GM19324 (cell line): Measurements from ENCODE around the gene GRIK5.
"Not testable (repeated sequence)": the region's sequence is repeated elsewhere in the genome, so short reads cannot be mapped to it uniquely, and the experiment has no call there.

Source experiments
- ATAC-seq: cut with Tn5 transposase; IDR thresholded peaks from one replicate; pipeline ENCODE4 v1.9.1; 2021; ENCODE audit warnings: mild to moderate bottlenecking, moderate library complexity; ENCODE audit not compliant: unreplicated experiment, low FRiP score

The GRIK5 gene, protein sequence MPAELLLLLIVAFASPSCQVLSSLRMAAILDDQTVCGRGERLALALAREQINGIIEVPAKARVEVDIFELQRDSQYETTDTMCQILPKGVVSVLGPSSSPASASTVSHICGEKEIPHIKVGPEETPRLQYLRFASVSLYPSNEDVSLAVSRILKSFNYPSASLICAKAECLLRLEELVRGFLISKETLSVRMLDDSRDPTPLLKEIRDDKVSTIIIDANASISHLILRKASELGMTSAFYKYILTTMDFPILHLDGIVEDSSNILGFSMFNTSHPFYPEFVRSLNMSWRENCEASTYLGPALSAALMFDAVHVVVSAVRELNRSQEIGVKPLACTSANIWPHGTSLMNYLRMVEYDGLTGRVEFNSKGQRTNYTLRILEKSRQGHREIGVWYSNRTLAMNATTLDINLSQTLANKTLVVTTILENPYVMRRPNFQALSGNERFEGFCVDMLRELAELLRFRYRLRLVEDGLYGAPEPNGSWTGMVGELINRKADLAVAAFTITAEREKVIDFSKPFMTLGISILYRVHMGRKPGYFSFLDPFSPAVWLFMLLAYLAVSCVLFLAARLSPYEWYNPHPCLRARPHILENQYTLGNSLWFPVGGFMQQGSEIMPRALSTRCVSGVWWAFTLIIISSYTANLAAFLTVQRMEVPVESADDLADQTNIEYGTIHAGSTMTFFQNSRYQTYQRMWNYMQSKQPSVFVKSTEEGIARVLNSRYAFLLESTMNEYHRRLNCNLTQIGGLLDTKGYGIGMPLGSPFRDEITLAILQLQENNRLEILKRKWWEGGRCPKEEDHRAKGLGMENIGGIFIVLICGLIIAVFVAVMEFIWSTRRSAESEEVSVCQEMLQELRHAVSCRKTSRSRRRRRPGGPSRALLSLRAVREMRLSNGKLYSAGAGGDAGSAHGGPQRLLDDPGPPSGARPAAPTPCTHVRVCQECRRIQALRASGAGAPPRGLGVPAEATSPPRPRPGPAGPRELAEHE

DNA sequence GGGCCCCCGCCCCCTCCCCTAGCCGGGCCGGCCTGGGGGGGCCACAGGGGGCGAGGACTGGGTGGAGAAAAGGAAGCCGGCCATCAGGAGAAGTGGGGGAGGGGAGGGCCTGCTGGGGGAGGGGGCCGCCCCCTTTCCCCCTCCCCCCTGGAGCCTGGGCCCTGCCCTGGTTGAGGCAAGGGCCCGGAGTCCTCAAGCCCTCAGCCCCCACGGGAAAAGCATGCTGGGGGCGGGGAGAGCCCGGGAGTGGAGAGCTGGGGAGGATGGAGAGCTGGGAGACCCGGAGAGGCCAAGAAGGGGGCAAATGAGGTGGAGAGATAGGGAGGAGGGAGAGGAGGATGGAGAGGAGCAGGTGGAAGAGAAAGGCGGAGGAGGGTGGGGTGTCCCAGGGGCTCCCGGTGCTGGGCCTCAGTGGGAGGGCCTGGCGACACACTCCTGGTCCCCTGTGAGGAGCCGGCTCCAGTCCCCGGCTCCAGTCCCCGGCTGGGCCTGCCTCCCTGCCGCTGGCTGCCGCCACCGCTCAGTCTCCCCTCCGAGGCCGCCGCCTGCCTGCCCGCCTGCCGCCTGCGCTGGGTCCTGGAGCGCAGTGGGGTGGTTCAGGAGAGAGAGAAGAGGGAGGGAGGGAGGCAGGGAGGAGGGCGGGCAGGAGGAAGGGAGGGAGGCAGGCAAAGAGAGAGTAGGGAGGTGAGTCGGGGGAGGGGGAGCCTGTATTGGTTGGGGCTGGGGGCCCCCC lies at the start of gene GRIK5:
Gene GRIK5 (minus strand): TSS at position 588 of the 733 bp plus-strand sequence. CDS start 4,436 bp downstream, outside the sequence.
- no peak for ATAC-seq

- no peak for ATAC-seq
Measured at GRCh38 chr19:42117076-42117475, 47.1 kb upstream of the GRIK5 start.

DNA sequence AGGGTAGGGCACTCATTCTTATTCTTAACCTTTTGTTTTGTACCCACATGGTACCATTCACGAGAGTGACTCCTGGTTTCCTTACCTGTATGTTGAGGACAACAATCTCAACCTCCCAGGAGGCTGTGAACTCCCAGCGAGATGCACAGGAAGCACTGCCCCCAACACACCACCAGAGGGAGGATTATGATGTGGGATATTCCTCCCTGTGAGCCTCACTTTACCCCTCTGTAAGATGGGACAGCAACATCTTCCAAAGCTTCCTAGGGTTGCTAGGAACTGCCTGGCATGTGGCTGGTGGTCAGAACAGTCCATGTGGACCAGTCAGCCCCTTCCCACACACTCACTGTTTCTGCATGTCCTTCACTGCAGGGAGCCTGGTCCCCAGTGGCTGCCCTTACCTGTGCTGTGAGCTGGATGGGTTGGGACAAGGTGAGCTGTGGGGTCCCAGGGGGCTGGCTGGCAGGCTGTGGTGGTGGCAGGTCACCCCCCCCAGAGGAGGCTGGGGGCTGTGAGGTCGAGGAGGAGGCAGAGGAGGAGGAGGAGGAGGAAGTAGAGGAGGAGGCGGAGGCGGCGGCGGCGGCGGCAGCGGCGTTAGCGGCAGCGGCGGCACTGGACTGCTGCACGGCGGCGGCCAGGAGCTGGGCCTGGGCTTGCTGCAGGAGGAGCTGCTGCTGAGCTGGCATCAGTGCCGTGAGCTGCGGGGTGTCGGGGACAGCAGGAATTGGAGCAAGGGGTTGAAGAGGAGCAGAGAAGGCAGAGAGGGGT lies 46.5 kb upstream of the GRIK5 start:
- ATAC-seq: no peak

GRCh38 chr19:42115705-42116104 lies 45.7 kb upstream of the GRIK5 start:
- no peak for ATAC-seq

GRCh38 chr19:42115219-42115618 lies 45.2 kb upstream of the GRIK5 start:
- ATAC-seq: no peak

DNA sequence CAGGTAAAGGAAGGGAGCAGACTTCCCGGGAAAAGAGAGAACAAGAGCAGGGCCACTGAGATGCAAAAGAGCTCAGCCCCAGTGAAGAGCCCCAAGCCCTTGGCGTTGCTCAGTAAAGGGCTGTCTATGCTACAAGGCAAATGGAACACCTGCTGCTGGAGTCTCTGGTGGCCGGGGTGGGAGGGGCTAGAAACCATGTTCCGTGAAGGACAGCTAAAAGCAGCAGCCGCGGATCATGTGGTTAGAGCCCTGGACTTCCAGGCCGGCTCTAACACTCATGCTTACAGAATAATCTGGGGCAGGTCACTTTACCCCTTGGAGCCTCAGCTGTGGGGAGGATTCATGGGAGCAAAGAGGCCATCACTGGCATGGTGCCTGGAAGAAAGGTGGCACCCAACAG lies 44.4 kb upstream of the GRIK5 start:
- peak; percentile 66 for ATAC-seq

DNA sequence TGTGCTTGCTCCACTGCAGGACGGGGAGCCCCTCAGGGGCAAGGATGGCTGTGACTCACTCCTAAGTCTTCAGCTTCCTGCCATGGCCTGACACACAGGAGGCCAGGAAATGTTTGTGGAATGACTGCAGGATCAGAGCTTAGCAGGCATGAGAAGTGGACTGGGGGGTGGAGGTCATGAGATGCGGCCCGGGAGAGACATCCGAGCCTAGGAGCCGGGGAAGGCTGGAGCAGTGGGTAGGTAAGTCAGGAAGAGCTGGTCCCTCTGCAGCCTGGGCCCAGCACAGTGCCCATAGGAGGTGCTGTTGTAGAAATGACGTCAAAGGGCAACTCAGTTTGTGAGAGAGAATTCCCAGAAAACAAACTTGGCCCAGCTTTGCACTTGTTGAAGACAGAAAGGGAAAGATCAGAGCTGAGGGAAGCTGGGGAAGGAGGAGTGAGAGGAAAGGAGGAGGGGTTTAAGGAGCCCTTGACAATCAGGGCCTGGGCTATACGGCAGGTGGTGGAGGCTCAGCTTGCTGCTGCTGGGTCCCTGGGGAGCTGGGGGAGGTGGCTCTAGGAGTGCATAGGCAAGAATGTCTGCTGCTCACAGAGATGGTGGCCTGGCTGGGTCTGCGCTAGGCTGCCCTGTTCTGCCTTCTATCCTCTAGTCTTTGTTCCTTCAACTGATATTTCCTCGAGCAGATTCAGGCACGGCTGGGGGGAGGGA lies 43.8 kb upstream of the GRIK5 start:
- ATAC-seq: peak; percentile 55

GRCh38 chr19:42111811-42112210 lies 41.8 kb upstream of the GRIK5 start:
- no peak for ATAC-seq

DNA sequence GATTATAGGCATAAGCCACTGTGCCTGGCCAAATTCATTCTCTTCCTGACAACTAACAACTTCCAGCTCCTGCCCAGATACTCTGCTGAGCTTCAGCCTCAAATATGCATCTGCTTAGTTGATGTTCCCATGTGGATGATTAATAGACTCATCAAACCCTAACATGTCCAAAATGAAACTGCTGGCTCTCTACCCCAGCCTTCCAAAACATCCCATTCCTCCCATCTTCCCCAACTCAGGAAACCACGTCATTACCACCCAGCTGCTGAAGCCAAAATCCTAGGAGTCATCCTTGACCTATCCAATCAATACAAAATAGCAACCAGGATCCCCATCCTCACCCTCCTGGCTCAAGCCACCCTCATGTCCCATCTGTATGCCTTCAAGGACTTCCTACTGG lies 41.4 kb upstream of the GRIK5 start:
- ATAC-seq: no peak

DNA sequence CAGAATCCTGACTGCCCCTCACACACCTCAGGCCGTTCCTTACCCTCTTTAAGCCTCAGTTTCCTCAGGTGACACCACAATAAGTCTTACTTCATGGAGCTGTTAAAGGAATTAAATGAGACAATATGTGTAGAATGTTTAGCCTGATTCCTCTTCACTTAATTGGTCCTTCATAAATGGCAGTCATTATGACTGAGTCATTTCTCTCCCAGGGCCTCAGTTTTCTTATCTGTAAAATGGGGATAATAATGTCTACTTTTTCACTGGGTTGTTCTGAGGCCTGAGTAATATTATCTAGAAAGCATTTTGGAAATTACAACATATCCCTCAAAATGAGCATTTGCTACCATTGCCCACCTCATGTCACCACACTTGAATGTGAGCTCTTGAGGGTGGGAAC lies 40.7 kb upstream of the GRIK5 start:
- ATAC-seq: no peak

DNA sequence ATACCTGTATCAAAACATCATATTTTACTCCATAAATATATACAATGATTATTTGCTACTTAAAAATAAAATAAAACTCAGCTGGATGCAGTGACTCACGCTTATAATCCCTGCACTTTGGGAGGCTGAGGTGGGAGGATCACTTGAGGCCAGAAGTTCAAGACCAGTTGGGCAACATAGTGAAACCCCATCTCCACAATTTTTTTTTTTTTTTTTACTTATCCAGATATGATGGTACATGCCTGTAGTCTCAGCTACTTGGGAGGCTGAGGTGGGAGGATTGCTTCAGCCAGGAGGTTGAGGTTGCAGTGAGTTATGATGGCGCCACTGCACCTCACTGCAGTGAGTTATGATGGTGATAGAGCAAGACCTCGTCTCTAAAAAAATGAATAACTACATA lies 39.9 kb upstream of the GRIK5 start:
- no peak for ATAC-seq

- ATAC-seq: peak; percentile 64
Measured at GRCh38 chr19:42108527-42109389, 38.8 kb upstream of the GRIK5 start.

- no peak for ATAC-seq
Measured at GRCh38 chr19:42105368-42105767, 35.4 kb upstream of the GRIK5 start.

GRCh38 chr19:42102877-42103276 lies 32.9 kb upstream of the GRIK5 start:
- ATAC-seq: no peak

DNA sequence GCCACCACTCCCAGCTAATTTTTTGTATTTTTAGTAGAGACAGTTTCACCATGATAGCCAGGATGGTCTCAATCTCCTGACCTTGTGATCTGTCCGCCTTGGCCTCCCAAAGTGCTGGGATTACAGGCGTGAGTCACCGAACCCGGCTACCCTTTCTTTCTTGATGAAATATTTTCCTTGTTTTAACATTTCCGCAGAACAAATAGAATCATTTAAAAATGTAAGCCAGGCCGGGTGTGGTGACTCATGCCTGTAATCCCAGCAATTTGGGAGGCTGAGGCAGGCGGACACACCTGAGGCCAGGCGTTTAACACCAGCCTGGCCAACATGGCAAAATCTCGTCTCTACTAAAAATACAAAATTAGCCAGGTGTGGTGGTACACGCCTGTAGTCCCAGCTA lies 30.2 kb upstream of the GRIK5 start:
- not testable (repeated sequence) for ATAC-seq

DNA sequence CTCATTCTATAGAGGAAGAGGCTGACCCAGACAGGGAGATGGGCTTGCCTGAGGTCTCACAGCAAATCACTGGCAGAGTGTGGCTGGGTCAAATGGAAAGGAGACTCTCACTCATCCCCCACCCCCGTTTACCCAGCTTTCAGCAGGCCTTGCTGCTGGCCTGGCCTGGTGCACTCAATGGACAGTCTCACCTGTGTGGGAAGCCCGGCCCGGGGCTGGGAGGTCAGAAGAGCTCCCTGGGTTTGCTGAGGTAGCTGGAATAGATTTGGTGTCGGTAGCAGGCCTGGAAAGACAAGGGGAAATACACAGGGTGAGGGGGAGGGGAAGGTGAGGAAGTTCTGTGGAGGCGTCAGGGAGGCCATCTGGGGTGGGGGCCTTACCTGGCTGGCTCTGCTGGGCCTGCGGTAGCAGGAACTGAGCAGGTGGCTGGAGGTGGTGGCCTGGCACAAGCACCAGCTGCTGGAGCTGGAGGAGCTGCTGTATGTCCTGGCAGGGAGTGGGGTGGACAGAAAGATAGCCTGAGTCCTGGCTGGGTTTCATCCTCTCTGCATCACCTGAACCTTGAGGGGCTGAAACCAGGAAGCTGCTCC lies 29.4 kb upstream of the GRIK5 start:
- ATAC-seq: no peak

- no peak for ATAC-seq
Measured at GRCh38 chr19:42098781-42099180, 28.8 kb upstream of the GRIK5 start.

DNA sequence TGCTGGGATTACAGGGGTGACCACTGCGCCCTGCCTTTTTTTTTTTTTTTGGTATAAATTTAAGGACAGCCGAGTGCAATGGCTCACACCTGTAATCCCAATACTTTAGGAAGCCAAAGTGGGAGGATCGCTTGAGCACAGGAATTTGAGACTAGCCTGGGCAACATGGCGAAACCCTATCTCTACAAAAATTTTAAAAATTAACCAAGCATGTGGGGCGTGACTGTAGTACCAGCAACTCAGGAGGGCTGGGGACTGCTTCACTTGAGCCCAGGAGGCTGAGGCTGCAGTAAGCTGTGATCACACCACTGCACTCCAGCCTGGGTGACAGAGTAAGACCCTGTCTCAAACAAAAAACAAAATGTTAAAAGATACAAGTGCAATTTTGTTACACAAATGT lies 27.5 kb upstream of the GRIK5 start:
- ATAC-seq: no peak
